Mucosa of rectum (tissue), 2 donors: ENCODE measurements around the gene LIPA.
"Not testable (repeated sequence)": the region's sequence is repeated elsewhere in the genome, so short reads cannot be mapped to it uniquely, and the experiment has no call there.

Experiments
- H3K27ac ChIP-seq, 2 donors: one replicate each; pipeline ENCODE4 v1.7.0; 2013; ENCODE audit warnings: inconsistent platforms in 2 of 2, low read depth in 2 of 2, low read length in 2 of 2
- H3K27me3 ChIP-seq, 2 donors: one replicate each; pipeline ENCODE4 v1.7.0; 2013; ENCODE audit warnings: low read length in 2 of 2; ENCODE audit not compliant: control insufficient read depth in 2 of 2, insufficient read depth in 2 of 2
- H3K36me3 ChIP-seq, 2 donors: one replicate each; pipeline ENCODE4 v1.7.0; 2013; ENCODE audit warnings: low read length in 2 of 2; ENCODE audit not compliant: control insufficient read depth in 2 of 2, insufficient read depth in 2 of 2
- H3K4me1 ChIP-seq, 2 donors: one replicate each; pipeline ENCODE4 v1.7.0; 2013; ENCODE audit warnings: low read length in 2 of 2, mild to moderate bottlenecking in 1 of 2; ENCODE audit not compliant: control insufficient read depth in 2 of 2, insufficient read depth in 2 of 2
- H3K4me3 ChIP-seq, 2 donors: one replicate each; pipeline ENCODE4 v1.7.0; 2013; ENCODE audit warnings: low read length in 2 of 2
- H3K9ac ChIP-seq, 2 donors: one replicate each; pipeline ENCODE4 v1.7.0; 2013; ENCODE audit warnings: low read length in 2 of 2, low read depth in 1 of 2, mild to moderate bottlenecking in 1 of 2
- H3K9me3 ChIP-seq, 2 donors: one replicate each; pipeline ENCODE4 v1.7.0; 2013; ENCODE audit warnings: low read length in 2 of 2; ENCODE audit not compliant: control insufficient read depth in 2 of 2
- donor health status: healthy.
- donor health status: Normal muscosa, but diverticular disease.

The LIPA gene

GRCh38 chr10:89251409-89252224, at the start of gene LIPA:
LIPA (minus strand) TSS chr10:89251775; CDS start chr10:89247648, 4,127 bp downstream.
- peak within 1 kb of the TSS; percentile 45 to 63 for H3K27ac ChIP-seq
- no peaks in the 10 kb centered on the region for H3K9me3 ChIP-seq
- H3K4me1 ChIP-seq, result peaks cover 0 to 5% of the 10 kb centered on the region in 2 donors
- no peaks in the 10 kb centered on the region for H3K36me3 ChIP-seq
- no peaks in the 10 kb centered on the region for H3K27me3 ChIP-seq
- peak within 1 kb of the TSS; percentile 62 to 75 for H3K9ac ChIP-seq
- H3K4me3 ChIP-seq, result peak within 1 kb of the TSS; percentile 75 to 83

DNA sequence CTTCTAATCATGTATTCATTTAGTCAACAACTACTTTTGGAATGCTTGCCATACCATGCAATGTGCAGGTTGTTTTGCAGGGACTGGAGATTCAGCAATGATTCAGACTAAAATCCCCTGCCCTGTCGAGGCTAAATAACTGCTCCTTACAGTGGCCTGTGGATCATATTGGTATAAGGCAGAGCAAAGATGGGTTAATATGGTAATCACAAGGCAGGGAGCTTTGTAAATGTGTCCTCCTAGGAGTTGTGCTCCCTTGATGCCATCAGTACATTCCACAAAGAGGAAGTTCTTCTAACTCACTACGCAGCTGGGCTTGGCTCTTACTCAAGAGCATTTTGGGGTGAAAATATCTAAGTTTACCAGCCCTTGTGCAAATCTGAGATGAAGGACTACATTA, 49.7 kb upstream of the LIPA start:
- Histone ChIP-seq H3K27ac (peak overlapping the region; percentile 86 to 87), H3K27me3 (no peaks in the 10 kb centered on the region), H3K4me3 (peak overlapping the region; percentile 87 to 96), H3K4me1 (peaks cover 10 to 18% of the 10 kb centered on the region in 2 donors), H3K36me3 (peaks cover 0 to 5% of the 10 kb centered on the region in 2 donors), H3K9ac (peak overlapping the region; percentile 66 to 74), H3K9me3 (no peaks in the 10 kb centered on the region)

DNA sequence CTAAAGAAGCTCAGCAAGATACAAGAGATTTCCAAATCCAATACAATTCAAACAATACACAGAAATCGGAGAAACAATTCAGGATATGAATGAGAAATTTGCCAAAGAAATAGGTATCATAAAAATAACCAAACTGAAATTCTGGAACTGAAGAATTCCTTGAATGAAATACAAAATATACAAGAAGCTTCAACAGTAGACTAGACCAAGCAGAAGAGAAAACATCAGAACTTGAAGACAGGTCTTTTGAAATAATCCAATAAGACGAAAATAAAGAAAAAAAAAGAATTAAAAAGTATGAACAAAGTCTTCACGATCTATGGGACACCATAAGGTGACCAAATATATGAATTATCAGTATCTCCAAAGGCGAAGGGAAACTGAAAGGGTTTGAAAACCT, 47.5 kb upstream of the LIPA start:
- Histone ChIP-seq H3K4me3 (no peak overlapping the region), H3K9ac (no peak overlapping the region), H3K27me3 (no peaks in the 10 kb centered on the region), H3K27ac (no peak overlapping the region), H3K4me1 (peaks cover 13 to 16% of the 10 kb centered on the region in 2 donors), H3K36me3 (no peaks in the 10 kb centered on the region), H3K9me3 (no peaks in the 10 kb centered on the region)

DNA sequence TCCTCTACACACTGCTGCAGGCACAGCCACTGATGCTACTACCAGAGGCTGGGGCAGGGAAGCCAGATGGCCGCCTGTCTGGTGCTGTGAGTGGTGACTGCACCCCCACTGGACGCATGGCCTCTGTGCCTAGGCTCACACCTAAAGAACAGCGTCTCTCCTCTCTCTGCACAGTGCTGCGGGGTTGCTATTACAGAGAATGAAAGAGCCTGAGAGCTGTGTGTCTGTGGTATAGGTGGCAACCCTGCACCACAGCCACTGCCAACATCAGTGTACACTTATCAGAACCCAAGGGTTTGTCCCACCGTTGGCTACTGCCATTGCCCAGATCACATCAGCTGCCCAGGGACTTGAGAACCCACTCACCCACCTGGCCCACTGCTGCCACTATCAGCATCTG, 46.2 kb upstream of the LIPA start:
- Histone ChIP-seq H3K27ac (no peak overlapping the region), H3K4me3 (no peak overlapping the region), H3K27me3 (no peaks in the 10 kb centered on the region), H3K36me3 (no peaks in the 10 kb centered on the region), H3K4me1 (peaks cover 10 to 16% of the 10 kb centered on the region in 2 donors), H3K9me3 (no peaks in the 10 kb centered on the region), H3K9ac (no peak overlapping the region)

GRCh38 chr10:89297356-89297755, 45.8 kb upstream of the LIPA start:
- Histone ChIP-seq H3K27ac (no peak overlapping the region), H3K4me3 (no peak overlapping the region), H3K36me3 (no peaks in the 10 kb centered on the region), H3K27me3 (no peaks in the 10 kb centered on the region), H3K4me1 (peaks cover 10 to 12% of the 10 kb centered on the region in 2 donors), H3K9me3 (no peaks in the 10 kb centered on the region), H3K9ac (no peak overlapping the region)

GRCh38 chr10:89296220-89296648, 44.7 kb upstream of the LIPA start:
- Histone ChIP-seq H3K4me3 (no peak overlapping the region), H3K9me3 (no peaks in the 10 kb centered on the region), H3K4me1 (peaks cover 5 to 7% of the 10 kb centered on the region in 2 donors), H3K9ac (no peak overlapping the region), H3K36me3 (no peaks in the 10 kb centered on the region), H3K27ac (peak overlapping the region; percentile 18 to 47), H3K27me3 (no peaks in the 10 kb centered on the region)

GRCh38 chr10:89295597-89295996, 44.0 kb upstream of the LIPA start:
- Histone ChIP-seq H3K9me3 (no peaks in the 10 kb centered on the region), H3K4me3 (no peak overlapping the region), H3K27ac (peak overlapping the region in 1 of 2 donors; percentile 47), H3K27me3 (no peaks in the 10 kb centered on the region), H3K9ac (no peak overlapping the region), H3K4me1 (peaks cover 0 to 4% of the 10 kb centered on the region in 2 donors), H3K36me3 (no peaks in the 10 kb centered on the region)

- Histone ChIP-seq H3K4me1 (peaks cover 0 to 4% of the 10 kb centered on the region in 2 donors), H3K9me3 (no peaks in the 10 kb centered on the region), H3K36me3 (no peaks in the 10 kb centered on the region), H3K9ac (no peak overlapping the region), H3K4me3 (no peak overlapping the region), H3K27me3 (no peaks in the 10 kb centered on the region), H3K27ac (no peak overlapping the region)
These were observed 43.2 kb upstream of the LIPA start for GRCh38 chr10:89294721-89295239.

DNA sequence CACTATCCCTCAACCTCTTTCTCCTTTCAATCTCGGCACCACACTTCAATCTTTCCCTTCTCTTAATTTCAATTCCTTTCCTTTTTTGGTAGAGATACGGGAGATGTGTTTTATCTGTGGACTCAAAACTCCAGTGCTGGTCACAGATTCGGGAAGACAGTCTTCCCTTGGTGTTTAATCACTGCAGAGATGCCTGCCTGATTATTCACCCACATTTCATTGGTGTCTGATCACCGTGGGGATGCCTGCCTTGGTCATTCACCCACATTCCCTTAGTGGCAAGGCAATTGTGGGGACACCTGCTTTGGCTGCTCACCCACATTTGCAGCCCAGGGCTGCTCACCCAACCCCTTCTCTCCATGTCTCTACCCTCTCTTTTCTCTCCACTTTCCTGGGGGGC, 33.7 kb upstream of the LIPA start:
- H3K9ac ChIP-seq, H3K9me3 ChIP-seq, H3K4me3 ChIP-seq, H3K4me1 ChIP-seq, H3K27ac ChIP-seq, H3K36me3 ChIP-seq, H3K27me3 ChIP-seq: not testable (repeated sequence)

DNA sequence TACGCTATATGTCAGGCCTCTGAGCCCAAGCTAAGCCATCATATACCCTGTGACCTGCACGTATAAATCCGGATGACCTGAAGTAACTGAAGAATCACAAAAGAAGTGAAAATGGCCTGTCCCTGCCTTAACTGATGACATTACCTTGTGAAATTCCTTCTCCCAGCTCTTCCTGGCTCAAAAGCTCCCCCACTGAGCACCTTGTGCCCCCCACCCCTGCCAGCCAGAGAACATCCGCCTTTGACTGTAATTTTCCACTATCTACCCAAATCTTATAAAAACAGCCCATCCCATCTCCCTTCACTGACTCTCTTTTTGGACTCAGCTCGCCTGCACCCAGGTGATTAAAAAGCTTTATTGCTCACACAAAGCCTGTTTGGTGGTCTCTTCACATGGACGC, 33.1 kb upstream of the LIPA start:
- not testable (repeated sequence) for H3K4me3 ChIP-seq, H3K9me3 ChIP-seq, H3K27me3 ChIP-seq, H3K9ac ChIP-seq, H3K4me1 ChIP-seq, H3K36me3 ChIP-seq, H3K27ac ChIP-seq
